Skeletal muscle cell (primary cell): ENCODE results near the gene ESX1.
"Not testable (repeated sequence)": the region's sequence is repeated elsewhere in the genome, so short reads cannot be mapped to it uniquely, and the experiment has no call there.

Source experiments
- DNase-seq: peaks from one replicate; pipeline ENCODE4 v3.0.0-alpha.2; 2010; ENCODE audit warnings: low read depth
- H3K4me3 ChIP-seq: 2 replicates; pipeline ENCODE4 v1.5.1; 2011; ENCODE audit warnings: low read depth, mild to moderate bottlenecking, control low read depth, low read length, moderate library complexity

Gene ESX1

DNA sequence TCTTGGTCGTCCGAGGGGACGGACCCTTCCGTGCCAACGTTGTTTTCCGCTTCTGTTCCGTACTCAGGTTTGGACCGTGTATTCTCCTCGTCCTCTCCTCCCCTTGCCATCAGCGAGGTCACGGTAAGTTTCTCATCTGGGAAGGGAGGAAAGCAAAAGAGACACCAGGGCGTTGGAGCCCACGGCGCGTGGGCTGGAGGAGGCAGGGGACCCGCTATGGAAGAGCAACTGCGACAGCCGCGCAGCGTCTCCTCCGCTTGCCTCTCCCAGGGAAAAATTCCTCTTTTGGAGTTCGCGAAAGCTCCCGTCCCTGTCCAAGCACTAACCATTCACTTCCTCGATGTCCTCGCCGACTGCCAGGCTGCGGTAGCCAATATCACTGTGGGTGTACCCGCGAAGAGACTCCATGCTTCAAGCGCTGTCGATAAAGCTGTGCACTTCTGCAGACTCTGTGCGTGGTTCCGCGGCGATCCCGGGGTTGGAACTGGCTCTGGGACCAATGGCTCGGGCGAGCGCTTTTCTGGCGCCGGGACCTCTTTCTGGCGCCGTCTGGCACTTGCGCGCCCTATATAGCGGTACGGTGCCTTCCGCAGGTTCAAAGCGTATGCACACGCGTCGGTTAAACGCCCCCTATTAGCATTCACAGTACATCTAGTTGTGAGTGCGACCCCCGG, at the start of gene ESX1:
ESX1 (minus strand) TSS at position 492 of the 674 bp plus-strand sequence; CDS start at position 408, 84 bp downstream.
- H3K4me3 ChIP-seq: peak within 1 kb of the TSS; percentile 36
- no peak for DNase-seq

DNA sequence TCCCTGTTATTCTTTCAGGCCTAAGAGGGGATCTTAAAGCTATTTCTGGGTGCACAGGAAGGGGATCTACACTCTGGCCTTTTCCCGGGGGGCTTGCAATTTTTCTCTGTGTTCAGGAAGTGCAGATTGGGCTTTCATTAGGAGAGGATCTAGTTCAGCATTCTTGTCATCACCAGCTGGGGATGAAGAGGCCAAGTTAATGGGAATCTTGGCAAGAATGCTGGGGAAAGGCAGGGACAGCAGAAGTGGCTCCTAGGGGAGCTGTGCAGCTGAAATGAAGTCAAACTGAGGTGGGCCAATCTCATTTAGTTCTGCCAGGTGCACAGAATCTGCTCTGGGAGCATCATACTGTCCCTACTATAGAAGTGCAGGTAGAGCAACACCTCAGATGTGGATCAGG, 40.9 kb upstream of the ESX1 start:
- no peak overlapping the region for H3K4me3 ChIP-seq
- no peak for DNase-seq

DNA sequence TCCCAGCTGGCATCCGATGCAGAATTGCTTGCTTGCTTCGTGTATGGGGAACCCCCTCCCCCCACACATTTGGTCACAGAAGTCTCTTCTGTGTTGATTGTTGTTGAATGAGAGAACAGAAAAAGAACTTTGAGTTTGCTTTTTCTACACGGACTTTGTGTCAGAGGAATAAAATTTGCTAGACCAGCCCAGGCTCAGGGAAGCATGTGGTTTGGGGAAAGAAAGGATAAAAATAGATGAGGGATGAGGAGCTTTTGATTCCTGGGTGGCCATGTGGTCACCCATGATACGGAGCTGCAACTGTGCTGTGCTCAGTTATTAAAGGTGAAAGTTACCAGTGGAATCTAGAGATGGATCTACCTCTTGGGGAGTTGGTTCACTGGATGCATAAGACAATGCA, 34.2 kb upstream of the ESX1 start:
- DNase-seq: no peak
- no peak overlapping the region for H3K4me3 ChIP-seq

GRCh38 chrX:104288269-104288668, 33.5 kb upstream of the ESX1 start:
- DNase-seq: no peak
- H3K4me3 ChIP-seq: no peak overlapping the region

DNA sequence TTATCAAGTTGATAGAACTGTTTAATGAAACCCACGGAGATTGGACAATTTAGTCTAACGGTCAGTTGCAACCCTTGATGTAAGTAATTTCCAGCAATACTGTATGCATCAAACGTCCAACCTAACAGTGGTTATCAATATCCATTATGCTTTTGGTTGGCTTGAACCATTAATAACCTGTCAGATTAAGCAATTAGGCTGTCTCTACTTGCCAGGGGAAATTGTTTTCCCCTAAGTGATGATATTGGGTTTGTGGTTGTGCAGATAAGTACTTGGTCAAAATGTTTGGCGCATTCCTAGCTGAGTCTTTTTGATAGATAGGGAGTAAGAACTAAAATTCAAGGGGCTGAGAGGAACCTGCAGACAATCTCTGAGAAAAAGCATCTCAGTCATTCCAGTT, 30.5 kb upstream of the ESX1 start:
- DNase-seq: no peak
- no peak overlapping the region for H3K4me3 ChIP-seq

GRCh38 chrX:104284507-104284906, 29.8 kb upstream of the ESX1 start:
- peak; percentile 24 for DNase-seq
- no peak overlapping the region for H3K4me3 ChIP-seq

DNA sequence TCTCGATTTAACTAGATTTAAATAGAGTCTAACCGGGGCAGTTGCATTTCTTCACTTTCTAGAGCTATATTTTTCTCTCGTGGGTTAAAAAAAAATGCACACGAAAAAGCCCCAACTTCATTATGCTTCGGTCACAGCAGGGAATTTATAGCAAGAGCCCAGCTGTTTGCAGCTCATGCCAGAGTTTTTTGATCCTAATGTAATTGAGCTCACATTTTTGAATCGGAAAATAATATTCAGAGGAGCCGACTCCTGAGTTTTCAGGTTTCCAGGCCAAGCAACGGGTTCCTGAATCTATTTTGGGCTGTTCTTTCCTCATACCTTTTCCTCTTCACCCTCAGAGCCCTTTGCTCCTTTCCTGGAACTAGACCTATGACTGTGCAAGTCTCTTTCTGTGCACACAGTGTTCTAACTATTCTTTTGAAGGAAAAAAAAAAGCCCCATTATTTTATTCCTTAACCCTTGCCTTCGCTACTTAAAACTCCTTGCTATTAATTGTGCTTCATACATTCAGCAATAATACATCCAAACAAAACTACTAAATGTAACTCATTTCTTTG, 27.5 kb upstream of the ESX1 start:
- DNase-seq: no peak

GRCh38 chrX:104281564-104281963, 26.8 kb upstream of the ESX1 start:
- no peak overlapping the region for H3K4me3 ChIP-seq
- no peak for DNase-seq

More for the DNA sequence above, 27.5 kb upstream of the ESX1 start:
- H3K4me3 ChIP-seq: no peak overlapping the region

- H3K4me3 ChIP-seq: no peak overlapping the region
- DNase-seq: no peak
These were observed 25.9 kb upstream of the ESX1 start for GRCh38 chrX:104280609-104281008.

DNA sequence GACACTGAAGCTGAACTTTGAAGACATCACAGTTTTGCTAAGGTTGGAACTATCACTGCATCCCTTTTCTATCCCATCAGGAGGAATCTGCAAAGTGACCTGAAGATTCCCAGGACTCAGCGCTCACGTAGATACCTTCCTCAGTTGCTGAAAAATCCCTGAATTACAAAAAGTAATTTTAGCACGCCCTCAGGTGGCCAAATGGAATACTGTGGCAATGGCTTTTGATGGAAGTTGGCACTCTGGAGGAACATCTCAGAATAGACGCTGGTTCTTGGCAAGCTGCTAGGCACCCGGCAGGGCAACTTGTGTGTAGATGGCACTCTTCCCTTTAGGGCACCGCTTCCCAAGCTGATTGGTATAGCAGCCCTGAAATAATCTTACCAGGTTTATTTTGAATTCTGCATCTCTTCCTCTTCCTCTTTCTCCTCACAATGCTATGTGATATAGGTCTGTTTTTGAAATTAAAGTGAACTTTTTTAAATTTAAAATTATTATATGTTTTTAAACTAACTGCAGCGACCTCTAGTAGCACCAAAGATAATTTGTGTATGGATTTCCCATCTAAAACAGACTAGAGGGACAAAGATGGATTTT, 16.3 kb upstream of the ESX1 start:
- DNase-seq: no peak
- peak overlapping the region; percentile 34 for H3K4me3 ChIP-seq

GRCh38 chrX:104270212-104270611, 15.5 kb upstream of the ESX1 start:
- DNase-seq: no peak
- H3K4me3 ChIP-seq: peak overlapping the region; percentile 34

DNA sequence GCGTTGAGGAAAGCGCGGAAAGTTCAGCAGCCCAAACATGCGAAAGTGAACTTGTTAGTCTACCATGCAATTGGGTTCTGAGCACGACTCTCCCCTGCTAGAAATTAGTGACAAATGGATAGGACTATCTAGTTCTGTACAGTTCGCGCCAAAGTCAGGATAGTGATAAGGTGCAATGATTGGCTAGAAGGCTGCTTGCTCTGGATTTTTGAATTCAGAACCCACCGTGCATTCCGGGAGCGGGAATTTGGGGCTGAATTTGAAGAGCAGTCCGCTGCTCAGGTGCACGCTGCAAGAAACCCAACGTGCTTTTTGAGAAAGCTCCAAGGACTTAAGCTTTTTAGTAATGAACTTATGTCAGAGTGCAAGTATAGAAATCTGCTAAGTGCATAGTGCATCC, 732 bp upstream of the ESX1 start:
- H3K4me3 ChIP-seq: no peak overlapping the region
- no peak for DNase-seq

GRCh38 chrX:104253567-104254441, 929 bp downstream of the ESX1 start:
- DNase-seq: no peak
- H3K4me3 ChIP-seq: peak overlapping the region; percentile 36

- H3K4me3 ChIP-seq: no peak overlapping the region
These were observed 4.3 kb downstream of the ESX1 start for GRCh38 chrX:104250470-104250869.

GRCh38 chrX:104230060-104230459, 24.7 kb downstream of the ESX1 start:
- not testable (repeated sequence) for H3K4me3 ChIP-seq, DNase-seq

More at GRCh38 chrX:104250470-104250869, 4.3 kb downstream of the ESX1 start:
- DNase-seq: no peak

- no peak for DNase-seq
- H3K4me3 ChIP-seq: no peak overlapping the region
These were observed 43.5 kb downstream of the ESX1 start for GRCh38 chrX:104211187-104211586.

DNA sequence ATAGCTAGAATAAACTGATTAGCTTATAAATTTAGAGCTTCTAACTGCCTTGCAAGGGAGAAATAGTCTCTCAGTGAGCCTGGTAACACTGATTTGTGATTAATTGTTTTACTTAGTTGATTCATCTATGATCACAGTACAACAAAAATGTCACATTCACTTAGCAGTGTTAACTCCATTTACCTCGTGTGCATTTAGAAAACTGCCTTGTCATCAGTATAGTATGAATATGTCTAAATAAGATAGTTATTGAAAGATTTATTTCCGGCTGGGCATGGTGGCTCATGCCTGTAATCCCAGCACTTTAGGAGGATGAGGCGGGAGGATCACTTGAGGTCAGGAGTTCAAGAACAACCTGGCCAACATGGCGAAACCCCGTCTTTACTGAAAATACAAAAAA, 49.2 kb downstream of the ESX1 start:
- H3K4me3 ChIP-seq: no peak overlapping the region
- DNase-seq: no peak
